ENCODE results near the gene GJC3.

DNA sequence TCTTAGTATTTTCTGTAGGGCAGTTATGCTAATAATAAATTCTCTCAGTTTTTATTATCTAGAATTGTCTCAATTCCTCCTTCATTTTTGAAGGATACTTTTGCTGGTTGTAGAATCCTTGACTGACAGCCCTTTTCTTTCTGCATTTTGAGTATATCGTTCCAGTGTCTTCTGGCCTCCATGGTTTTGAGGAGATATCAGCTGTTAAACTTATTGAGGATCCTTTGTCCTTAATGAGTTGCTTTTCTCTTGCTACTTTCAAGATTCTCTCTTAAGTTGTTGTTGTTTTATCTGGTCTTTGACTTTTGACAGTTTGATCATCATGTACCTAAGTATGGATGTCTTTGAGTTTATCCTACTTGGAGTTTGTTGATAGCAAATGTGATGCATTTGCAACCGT lies 8.9 kb upstream of the GJC3 start:
- TF ChIP-seq EP300 (IDR thresholded peaks at IDR 0.05) (no peak), POLR2A (IDR thresholded peaks at IDR 0.05) (no peak)
- TF ChIP-seq, protein P1, sequence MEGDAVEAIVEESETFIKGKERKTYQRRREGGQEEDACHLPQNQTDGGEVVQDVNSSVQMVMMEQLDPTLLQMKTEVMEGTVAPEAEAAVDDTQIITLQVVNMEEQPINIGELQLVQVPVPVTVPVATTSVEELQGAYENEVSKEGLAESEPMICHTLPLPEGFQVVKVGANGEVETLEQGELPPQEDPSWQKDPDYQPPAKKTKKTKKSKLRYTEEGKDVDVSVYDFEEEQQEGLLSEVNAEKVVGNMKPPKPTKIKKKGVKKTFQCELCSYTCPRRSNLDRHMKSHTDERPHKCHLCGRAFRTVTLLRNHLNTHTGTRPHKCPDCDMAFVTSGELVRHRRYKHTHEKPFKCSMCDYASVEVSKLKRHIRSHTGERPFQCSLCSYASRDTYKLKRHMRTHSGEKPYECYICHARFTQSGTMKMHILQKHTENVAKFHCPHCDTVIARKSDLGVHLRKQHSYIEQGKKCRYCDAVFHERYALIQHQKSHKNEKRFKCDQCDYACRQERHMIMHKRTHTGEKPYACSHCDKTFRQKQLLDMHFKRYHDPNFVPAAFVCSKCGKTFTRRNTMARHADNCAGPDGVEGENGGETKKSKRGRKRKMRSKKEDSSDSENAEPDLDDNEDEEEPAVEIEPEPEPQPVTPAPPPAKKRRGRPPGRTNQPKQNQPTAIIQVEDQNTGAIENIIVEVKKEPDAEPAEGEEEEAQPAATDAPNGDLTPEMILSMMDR (IDR thresholded peaks at IDR 0.05) = no peak
